SW 1271 (cell line): ENCODE results near the gene CELF5.
"Not testable (repeated sequence)": the region's sequence is repeated elsewhere in the genome, so short reads cannot be mapped to it uniquely, and the experiment has no call there.

Source experiments
- DNase-seq, 2 experiments: peaks; one replicate each; lab custom pipeline; 2025; lab: John Stamatoyannopoulos, UW

The CELF5 gene

DNA sequence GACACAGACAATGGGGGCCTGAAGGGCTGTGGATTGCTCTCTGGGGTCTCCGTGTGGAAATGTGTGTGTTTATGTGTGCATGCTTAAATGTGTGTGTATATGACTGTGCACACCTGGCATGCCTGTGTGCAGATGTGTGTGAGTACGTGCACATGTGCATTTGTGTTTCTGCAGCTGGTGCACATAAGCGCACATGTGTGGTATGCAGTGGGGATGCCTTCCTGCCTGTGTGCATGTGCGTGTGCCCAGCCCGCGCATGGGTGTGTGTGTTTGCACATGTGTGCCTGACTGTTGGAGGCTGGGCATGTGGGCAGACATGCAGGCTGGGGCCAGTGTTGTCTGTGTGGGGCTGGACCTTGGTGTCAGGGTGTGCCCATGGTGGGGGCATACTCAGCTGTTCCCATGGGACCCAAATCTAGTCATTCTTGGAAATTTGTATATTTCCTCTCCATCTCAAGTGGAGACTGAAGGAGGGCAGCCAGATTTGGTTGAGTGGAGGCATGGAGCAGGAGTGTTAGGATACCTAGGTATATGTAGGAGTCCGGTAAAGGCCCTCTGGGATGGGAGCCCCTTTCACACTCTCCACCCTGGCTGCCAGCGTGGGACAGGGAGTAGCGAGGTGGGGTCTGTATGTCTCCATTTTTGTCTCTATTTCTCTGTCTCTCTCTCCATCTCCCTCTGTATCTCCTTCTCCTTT is 49.9 kb downstream of the CELF5 start:
- DNase-seq = no peak

DNA sequence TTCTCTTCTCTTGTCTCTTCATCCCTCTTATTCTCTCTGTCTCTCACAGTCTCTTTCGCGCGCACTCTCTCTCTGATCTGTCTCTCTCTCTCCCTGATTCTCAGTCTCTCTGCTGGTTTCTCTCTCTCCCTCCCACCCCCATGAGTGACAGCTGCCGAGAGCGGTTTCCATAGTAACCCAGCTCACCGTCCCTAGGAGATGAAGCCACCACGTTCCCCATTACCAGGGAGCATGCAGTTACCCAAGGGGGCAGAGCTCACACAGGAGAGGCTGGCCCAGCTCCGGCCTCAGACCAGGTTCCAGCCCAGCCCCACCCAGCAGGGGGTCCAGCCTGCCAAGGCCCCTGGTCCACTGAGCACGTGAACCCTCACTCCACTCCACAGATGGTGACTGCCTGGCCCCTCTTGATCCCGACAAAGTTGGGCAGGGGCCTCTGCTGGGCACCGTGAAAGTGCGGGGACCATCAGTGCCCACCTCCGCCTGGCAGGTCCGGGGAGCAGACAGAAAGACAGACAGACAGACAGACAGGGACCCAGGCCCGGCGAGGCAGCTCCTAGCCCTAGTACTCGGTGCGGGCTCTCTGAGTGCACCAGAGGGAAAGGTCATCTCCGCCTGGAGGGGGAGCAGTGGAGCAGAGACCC is 50.6 kb downstream of the CELF5 start:
- no peak for DNase-seq

DNA sequence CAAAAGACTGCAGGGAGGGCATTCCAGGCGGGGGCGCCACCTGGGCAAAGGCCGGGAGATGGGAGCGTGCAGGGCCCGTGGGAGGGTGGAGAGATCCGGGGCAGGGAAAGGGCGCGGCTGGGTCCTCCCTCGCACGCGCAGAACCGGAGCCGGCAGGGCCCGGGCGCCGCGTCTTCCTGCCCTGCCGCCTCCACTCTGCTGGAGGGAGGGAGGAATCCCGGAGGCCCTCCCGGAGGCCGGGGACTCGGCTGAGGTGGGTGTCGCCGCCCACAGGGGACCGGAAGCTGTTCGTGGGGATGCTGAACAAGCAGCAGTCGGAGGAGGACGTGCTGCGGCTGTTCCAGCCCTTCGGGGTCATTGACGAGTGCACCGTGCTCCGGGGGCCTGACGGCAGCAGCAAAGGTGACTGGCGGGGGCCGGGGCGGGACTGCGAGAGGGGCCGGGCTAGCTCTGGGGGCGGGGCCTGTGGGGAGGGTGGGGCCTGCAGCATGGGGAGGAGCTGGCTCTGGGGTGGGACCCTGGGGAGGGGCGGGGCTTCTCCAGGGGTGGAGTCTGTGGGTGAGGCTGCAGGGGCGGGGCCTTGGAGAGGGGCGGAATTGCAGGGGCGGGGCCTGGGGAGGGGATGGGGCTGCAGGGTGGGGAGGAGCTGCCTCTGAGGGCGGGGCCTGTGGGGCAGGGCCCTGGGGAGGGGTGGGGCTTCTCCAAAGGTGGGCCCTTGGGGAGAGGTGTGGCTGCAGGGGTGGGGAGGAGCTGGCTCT is 51.3 kb downstream of the CELF5 start:
- peak; percentile 61 to 86 for DNase-seq

DNA sequence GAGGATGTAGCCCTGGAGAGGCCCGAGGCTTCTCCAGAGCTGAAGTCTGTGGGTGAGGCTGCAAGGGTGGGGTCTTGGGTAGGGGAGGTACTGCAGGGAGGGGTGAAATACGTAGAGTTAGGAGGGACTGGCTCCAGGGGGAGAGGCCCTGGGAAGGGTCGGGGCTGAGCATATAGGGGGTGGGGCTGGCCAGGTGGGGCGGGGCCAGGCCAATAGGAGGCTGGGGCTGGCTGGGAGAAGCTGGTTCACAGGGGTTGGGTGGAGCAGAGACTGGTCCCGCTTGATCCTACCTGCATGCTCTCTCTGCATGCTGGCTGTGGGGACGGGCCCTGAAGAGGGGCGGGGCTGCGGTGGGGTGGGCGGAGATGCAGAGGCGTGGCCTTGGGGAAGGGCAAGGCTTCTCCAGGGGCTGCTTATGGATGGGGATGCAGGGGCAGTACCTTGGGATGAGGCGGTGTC is 51.9 kb downstream of the CELF5 start:
- DNase-seq = peak in 1 of 2 experiments; percentile 68

DNA sequence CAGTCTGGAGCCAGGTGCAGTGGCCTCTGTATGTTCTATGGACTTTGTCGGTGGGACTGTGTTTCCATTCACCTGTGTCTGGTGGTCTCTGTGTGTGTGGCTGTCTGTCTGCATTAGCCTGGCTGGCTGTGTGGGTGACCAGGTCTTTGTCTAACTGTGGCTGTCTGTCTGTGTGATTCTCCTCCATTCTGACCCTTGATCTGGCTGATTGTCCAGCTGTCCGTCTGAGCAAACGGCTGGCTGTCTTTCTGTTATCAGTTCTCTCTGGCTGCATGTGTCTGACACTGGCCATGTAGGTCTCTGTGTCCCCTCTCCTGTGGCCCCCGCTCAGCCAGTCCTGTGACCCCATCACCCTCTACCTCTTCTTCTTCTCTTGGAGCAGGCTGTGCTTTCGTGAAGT is 53.2 kb downstream of the CELF5 start:
- DNase-seq = no peak

DNA sequence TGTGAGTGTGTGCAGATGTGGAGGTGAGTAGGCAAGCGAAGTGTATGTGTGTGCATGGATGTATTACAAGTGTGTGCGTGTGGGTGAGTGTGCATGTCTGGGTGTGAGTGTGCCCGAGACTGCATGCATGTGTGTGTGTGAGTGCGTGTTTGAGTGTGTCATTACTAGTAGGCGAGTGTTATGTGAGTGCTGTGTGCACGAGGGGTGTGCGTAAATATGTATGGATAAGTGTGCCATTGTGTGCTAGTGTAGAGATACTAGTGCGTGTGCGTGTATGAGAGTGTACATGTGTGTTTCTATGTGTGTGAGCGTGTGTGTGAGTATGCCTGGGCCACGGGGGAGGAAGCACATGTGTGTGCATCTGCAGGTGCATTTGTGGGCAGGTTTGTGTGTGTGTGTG is 53.8 kb downstream of the CELF5 start:
- no peak for DNase-seq

DNA sequence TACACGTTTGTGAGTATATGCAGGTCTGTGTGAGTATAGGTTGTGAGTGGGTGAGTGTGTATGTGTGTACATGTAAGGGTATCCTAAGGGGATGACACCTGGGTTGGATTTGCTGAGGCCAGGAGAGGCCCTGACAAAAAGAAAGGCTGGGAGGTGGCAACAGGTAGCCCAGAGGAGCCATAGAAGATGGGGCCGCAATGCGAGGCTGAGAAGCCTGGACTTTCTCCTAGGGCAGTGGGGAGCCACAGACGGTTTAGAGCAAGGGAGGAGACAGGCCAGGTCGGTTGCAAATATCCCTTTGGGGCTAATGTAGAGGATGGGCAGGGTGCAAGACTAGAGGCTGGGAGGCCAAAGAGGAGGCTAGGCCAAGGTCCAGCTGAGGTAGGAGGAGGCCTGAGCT is 54.3 kb downstream of the CELF5 start:
- no peak for DNase-seq

DNA sequence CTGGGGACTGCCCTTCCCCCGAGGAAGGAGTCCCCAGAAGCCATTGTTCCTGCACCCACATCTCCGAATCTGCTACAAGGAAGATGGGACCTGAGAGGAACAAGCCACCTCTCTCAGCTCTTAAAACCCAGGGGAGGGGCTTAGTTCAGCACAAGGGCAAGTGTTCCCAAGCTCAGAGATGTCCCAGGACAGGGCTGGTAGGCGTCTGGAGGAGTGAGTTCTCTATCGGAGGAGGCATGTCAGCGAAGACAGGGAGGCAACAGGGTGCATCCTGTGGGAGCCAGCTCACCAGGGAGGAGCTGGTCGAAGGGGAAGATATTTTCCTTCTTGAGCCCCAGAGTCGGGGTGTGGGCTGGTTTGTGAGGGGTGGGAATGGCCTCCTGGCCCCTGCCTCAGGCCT is 54.8 kb downstream of the CELF5 start:
- no peak for DNase-seq

DNA sequence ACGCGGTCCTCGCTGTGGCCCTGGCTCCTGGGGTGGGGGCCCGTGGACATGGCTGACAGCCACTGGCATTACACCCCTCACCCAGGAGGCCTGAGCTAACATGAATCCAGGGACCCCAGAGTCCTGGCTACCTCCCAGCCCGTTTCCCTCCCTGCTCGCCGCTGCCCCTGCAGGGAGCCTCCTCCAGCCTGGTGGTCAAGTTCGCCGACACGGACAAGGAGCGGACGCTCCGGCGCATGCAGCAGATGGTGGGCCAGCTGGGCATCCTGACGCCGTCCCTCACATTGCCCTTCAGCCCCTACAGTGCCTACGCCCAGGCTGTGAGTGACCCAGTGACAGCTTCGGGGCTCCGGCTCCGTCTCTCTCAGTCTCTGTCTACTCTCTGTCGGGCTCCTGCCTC is 56.6 kb downstream of the CELF5 start:
- DNase-seq = no peak

DNA sequence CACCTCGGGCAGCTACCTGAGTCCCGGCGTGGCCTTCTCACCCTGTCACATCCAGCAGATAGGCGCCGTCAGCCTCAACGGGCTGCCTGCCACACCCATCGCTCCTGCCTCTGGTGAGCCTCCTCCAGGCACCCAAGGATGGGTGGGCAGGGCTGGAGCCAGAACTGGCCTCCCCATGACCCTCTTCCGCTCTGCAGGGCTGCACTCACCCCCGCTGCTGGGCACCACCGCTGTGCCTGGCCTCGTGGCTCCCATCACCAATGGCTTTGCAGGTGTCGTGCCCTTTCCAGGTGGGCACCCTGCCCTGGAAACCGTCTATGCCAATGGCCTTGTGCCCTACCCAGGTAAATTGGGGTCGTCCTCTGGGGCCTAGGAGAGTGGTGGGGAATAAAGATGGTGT is 57.7 kb downstream of the CELF5 start:
- DNase-seq = no peak

DNA sequence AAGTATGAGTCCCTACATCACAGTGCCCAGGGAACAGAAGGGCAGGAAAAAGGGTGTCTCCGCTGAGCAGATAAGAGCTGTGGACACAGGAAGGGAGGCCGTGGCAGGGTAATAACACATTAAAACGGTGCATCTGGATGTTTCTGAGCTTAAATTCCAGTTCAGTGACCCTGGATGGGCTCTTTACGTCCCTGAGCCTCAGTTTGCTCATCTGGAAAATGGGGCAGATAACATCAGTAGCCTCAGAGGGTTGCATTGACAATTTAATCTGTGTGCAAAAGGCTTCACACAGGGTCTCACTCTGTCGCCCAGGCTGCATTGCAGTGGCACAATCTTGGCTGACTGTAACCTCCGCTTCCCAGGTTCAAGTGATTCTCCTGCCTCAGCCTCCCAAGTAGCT is 58.1 kb downstream of the CELF5 start:
- no peak for DNase-seq

DNA sequence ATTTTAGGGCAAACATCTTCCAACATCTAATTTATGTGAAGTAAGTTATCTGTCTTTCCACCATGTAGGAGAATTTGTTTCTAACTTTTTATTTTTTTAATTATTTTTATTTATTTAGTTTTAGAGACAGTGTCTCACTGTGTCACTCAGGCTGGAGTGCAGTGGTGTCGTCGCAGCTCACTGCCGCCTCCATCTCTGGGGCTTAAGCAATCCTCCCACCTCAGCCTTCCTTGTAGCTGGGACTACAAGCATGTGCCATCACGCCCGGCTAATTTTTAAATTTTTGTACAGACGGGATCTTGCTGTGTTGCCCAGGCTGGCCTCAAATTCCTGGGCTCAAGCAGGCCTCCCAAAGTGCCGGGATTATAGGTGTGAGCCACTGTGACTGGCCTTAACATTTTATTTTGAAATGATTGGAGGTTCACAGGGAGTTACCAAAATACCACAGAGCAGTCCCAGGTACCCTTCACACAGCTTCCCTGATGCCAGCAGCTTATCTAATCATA is 58.8 kb downstream of the CELF5 start:
- DNase-seq = no peak

DNA sequence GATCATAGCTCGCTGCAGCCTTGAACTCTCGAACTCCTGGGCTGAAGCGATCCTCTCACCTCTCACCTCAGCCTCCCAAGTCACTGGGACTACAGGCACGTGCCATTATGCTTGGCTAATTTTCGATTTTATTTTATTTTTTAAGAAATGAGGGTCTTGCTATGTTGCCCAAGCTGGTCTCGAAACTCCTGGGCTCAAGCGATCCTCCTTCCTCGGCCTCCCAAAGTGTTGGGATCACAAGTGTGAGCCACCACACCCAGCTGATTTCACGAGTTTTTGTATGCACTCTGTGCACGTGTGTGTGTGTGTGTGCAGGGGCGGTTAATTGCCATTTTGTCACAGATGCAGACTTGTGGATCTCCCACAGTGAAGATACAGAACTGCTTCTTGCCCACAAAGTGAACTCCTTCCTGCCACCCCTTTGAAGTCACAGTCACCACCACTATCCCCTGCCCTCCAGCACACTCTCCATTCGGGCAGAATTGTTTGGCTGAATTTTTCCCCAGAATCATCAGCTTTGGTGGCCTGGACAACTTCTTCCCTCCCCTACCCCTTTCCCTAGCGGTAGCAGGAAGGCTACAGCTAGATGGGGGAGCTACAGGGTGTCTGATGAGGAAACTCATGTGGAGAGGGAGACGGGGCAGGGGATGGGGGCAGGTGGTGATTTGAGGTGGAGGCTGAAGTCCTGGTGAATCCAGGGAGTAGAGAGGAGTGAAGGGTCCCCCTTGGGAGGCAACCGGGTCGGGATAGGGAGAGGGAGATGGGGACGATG is 59.6 kb downstream of the CELF5 start:
- no peak for DNase-seq

DNA sequence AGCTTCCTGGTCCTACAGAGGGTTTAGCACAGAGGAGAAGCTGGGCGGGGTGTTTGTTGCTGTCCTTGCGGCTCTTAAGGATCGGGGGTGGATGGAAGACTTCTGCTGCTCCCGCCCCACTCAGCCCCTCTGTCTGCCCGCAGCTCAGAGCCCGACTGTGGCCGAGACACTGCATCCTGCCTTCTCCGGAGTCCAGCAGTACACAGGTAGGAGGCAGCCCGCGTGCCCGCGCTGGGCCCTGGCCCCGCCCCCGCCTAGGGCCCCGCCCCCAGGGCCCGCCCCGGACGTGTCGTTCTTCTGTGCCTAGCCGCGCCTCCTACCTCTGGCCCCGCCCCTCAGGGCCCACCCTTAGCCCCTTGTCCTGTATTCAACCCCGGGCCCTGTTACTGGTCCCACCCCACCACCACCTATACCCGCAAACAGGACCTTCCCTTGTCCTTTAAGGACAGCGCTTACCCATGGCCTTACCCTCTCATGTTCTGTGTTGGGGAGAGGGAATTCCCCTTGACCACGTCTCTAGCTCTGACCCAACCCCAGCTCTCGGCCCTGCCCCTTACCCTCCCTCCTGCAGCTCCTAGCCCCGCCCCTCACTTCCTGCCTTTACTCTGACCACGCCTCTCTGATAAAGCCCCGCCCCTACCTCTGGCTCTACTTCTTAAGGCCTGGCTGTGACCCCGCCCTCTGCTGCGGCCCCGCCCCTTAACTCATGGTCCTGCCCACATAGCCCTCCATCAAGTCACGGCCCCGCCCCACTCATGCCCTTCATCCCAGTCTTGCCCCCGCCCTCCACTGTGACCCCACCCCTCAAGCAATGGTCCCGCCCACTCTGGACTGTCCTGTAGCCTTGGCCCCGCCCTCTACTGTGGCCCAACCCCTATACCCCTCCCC is 60.5 kb downstream of the CELF5 start:
- DNase-seq = peak in 1 of 2 experiments; percentile 52

DNA sequence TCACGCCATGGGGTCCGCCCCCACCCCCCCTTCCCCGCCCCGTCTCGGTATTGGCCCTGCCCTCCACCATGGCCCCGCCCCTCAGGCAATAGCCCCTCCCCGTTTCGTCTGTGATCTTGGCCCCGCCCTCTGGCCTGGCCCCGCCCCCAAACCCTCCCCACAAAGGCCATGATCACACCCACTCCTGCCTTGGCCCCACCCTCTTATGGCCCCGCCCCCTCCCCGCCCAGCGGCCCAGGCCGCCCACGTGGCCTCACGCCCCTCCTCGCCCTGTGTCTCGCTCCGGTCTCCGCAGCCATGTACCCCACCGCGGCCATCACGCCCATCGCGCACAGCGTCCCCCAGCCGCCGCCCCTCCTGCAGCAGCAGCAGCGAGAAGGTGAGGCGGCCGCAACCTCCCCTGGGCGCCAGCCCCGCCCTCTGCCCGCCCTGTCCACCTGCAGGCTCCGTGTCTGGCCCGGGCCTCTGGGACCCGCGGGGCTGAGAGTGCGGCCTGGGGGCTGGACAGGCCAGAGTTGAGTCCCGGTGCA is 61.3 kb downstream of the CELF5 start:
- no peak for DNase-seq

DNA sequence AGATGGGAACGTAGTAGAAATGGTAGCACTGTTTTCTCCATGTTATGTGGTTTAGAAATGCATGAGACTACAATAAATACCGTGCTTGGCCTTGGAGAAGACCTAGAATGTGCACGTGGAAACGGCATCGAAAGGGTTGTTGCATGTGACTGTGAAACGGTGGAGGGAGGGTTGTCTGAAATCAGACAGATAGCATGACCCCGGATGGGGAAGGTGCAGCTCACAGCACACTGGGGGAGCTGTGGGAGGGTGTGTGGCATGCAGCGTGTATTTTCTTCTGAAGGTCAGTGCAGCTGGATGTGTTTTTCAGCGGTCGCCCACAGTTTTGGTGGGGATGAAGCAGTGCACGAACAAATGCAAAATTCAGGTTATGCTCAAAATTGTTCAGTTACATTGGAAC is 63.4 kb downstream of the CELF5 start:
- no peak for DNase-seq

DNA sequence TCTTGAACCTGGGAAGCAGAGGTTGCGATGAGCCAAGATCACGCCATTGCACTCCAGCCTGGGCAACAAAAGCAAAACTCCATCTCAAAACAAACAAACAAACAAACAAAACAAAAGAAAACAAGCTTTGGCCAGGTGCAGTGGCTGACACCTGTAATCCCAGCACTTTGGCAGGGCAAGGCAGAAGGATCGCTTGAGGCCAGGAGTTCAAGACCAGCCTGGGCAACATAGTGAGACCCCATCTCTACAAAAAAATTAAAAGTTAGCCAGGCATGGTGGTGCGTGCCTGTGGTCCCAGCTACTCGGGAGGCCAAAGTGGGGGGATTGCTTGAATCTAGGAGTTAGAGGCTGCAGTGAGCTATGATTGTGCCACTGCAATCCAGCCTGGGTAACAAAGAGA is 64.0 kb downstream of the CELF5 start:
- DNase-seq = not testable (repeated sequence)

DNA sequence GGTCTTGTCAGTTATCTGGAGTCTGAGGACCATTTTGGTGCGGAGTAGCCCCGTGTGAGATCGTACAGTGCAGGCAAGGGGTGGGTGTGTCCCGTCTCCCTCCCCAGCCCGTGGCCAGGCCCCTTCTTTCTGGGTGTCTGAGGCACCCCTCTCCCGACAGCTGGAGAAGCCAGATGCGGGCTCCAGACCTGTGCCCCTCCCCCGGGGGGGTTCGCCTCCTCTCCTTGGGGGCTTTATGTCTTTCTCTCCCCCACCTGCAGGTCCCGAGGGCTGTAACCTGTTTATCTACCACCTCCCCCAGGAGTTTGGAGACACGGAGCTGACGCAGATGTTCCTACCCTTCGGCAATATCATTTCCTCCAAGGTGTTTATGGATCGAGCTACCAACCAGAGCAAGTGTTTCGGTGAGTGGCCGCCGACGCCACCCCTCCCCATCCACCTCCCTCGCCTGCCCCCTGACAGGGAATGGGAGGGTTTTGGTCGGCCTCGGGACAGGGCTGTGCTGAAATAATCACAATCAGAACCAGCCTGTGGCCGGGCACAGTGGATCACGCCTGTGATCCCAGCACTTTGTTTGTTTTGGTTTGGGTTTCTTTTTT is 65.6 kb downstream of the CELF5 start:
- no peak for DNase-seq

DNA sequence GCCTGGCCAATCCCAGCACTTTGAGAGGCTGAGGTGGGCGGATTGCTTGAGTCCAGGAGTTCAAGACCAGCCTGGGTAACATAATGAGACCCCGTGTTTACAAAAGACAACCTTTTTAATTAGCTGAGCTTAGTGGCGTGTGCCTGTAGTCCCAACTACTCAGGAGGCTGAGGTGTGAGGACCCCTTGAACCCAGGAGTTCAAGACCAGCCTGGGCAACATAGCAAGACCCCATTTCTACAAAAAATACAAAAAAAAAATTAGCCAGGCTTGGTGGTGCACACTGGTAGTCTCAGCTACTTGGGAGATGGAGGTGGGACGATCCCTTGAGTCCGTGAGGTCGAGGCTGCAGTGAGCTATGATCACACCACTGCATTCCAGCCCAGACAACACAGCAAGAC is 66.4 kb downstream of the CELF5 start:
- not testable (repeated sequence) for DNase-seq

DNA sequence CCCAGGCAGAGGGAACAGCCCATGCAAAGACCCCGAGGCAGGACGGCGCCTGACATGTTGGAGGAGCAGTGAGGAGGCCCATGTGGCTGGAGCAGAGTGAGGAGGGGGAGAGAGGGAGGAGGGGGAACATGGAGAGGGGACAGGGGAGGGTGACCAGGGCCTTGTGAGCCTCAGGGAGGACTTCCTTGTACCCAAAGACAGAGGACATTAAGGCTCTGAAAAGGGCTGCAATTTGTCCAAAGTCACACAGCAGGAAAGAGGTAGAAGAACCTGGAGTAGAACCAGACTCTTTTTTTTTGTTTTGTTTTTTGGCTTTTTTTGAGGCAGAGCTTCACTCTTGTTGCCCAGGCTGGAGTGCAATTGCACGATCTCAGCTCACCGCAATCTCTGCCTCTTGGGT is 67.2 kb downstream of the CELF5 start:
- DNase-seq = no peak
